Vagina (tissue), 2 donors: ENCODE measurements around the gene EIF2D. TPM values are rescaled to one million over a fixed set of nuclear protein-coding genes. Genes with fewer than 3 reads are reported as not detected.

Experiments
- DNase-seq, 2 donors: peaks; one replicate each; pipeline ENCODE4 v3.0.0-alpha.2; 2017; ENCODE audit errors: extremely low spot score in 2 of 2
- H3K27ac ChIP-seq: fragments of 200-600 bp; sonication (generic); one replicate; pipeline ENCODE4 v1.5.1; 2019
- H3K27me3 ChIP-seq: fragments of 200-600 bp; sonication (generic); one replicate; pipeline ENCODE4 v1.5.1; 2019
- H3K36me3 ChIP-seq, 2 donors: fragments of 200-600 bp; sonication (generic); one replicate each; pipeline ENCODE4 v1.5.1; 2017 to 2019
- H3K4me1 ChIP-seq: fragments of 200-600 bp; sonication (generic); one replicate; pipeline ENCODE4 v1.5.1; 2019
- H3K4me3 ChIP-seq, 2 donors: fragments of 200-600 bp; sonication (generic); 1 replicate in 1 of 2; 2 replicates in 1 of 2; pipeline ENCODE4 v1.5.1; 2016 to 2019
- H3K9me3 ChIP-seq: fragments of 200-600 bp; sonication (generic); one replicate; pipeline ENCODE4 v1.5.1; 2019
- CTCF ChIP-seq, 3 experiments: fragments of 450-650 bp in 2 of 3; fragments of 200-600 bp in 1 of 3; sonication (generic) in 1 of 3; IDR thresholded peaks; one replicate each; pipeline ENCODE4 v1.5.1; 2017 to 2019; ENCODE audit warnings: antibody characterized with exemption in 3 of 3, mild to moderate bottlenecking in 2 of 3, moderate library complexity in 2 of 3
- POLR2A ChIP-seq, 2 donors: fragments of 450-650 bp; IDR thresholded peaks; one replicate each; pipeline ENCODE4 v1.6.1; 2017; ENCODE audit warnings: antibody characterized with exemption in 2 of 2, mild to moderate bottlenecking in 2 of 2, moderate library complexity in 2 of 2
- POLR2AphosphoS5 ChIP-seq, 2 donors: sonication (generic); formaldehyde crosslinking; IDR thresholded peaks; one replicate each; pipeline ENCODE4 v1.9.0; 2017; ENCODE audit warnings: antibody characterized with exemption in 2 of 2, mild to moderate bottlenecking in 2 of 2, low read depth in 1 of 2; ENCODE audit not compliant: insufficient read depth in 1 of 2
- intact Hi-C: fragments of 100-400 bp; cut with DNase I; formaldehyde crosslinking; loops from one replicate; pipeline ENCODE4 v1.15.1; 2023
- total RNA-seq: library from RNA; depleted of rRNA; stranded (reverse); fragments of >200 nt; gene quantifications from one replicate; pipeline ENCODE4 v1.2.3, GENCODE V29; 2016

The EIF2D gene
- total RNA-seq, 1 donor from 2014 or later: 48.9 TPM

- Histone ChIP-seq H3K27ac (no peak overlapping the region), H3K4me1 (peaks cover 6% of the 10 kb centered on the region), H3K27me3 (peaks cover 4% of the 10 kb centered on the region), H3K9me3 (no peaks in the 10 kb centered on the region), H3K36me3 (no peaks in the 10 kb centered on the region), H3K4me3 (no peak overlapping the region)
- no peak for DNase-seq
- intact Hi-C loops: no loop called here
- no peak for TF ChIP-seq CTCF (IDR thresholded peaks at IDR 0.05)
Observed at GRCh38 chr1:206657751-206658150, 45.5 kb upstream of the EIF2D start.

GRCh38 chr1:206656936-206657335 lies 44.7 kb upstream of the EIF2D start:
- Histone ChIP-seq H3K4me3 (no peak overlapping the region), H3K27ac (no peak overlapping the region)
- intact Hi-C loops: no loop called here

GRCh38 chr1:206655471-206655882 lies 43.2 kb upstream of the EIF2D start:
- H3K4me3 ChIP-seq: no peak overlapping the region
- no peaks in the 10 kb centered on the region for H3K9me3 ChIP-seq
- TF ChIP-seq CTCF (IDR thresholded peaks at IDR 0.05) (no peak), POLR2AphosphoS5 (IDR thresholded peaks at IDR 0.05; ENCODE audit: insufficient read depth in 1 of 2, low read depth in 1 of 2) (no peak), POLR2A (IDR thresholded peaks at IDR 0.05) (no peak)
- H3K36me3 ChIP-seq: no peaks in the 10 kb centered on the region
- DNase-seq: no peak
- H3K27ac ChIP-seq: no peak overlapping the region
- intact Hi-C loops: no loop called here
- peaks cover 6% of the 10 kb centered on the region for H3K4me1 ChIP-seq
- H3K27me3 ChIP-seq: peaks cover 4% of the 10 kb centered on the region

More at GRCh38 chr1:206656936-206657335, 44.7 kb upstream of the EIF2D start:
- TF ChIP-seq POLR2A (IDR thresholded peaks at IDR 0.05): no peak
- TF ChIP-seq CTCF (IDR thresholded peaks at IDR 0.05): no peak
- TF ChIP-seq POLR2AphosphoS5 (IDR thresholded peaks at IDR 0.05; ENCODE audit: insufficient read depth in 1 of 2, low read depth in 1 of 2): no peak
- no peak for DNase-seq
- H3K36me3 ChIP-seq: no peaks in the 10 kb centered on the region
- peaks cover 4% of the 10 kb centered on the region for H3K27me3 ChIP-seq
- no peaks in the 10 kb centered on the region for H3K9me3 ChIP-seq
- peaks cover 6% of the 10 kb centered on the region for H3K4me1 ChIP-seq

GRCh38 chr1:206654828-206655227 lies 42.6 kb upstream of the EIF2D start:
- Histone ChIP-seq H3K9me3 (no peaks in the 10 kb centered on the region), H3K27ac (no peak overlapping the region), H3K4me1 (peaks cover 6% of the 10 kb centered on the region), H3K36me3 (no peaks in the 10 kb centered on the region), H3K4me3 (no peak overlapping the region), H3K27me3 (peaks cover 4% of the 10 kb centered on the region)
- intact Hi-C loops: no loop called here
- TF ChIP-seq POLR2A (IDR thresholded peaks at IDR 0.05) (no peak), POLR2AphosphoS5 (IDR thresholded peaks at IDR 0.05; ENCODE audit: insufficient read depth in 1 of 2, low read depth in 1 of 2) (no peak), CTCF (IDR thresholded peaks at IDR 0.05) (no peak)
- no peak for DNase-seq

- TF ChIP-seq POLR2A (IDR thresholded peaks at IDR 0.05): no peak
- no peak for TF ChIP-seq POLR2AphosphoS5 (IDR thresholded peaks at IDR 0.05; ENCODE audit: insufficient read depth in 1 of 2, low read depth in 1 of 2)
- TF ChIP-seq CTCF (IDR thresholded peaks at IDR 0.05): no peak
- intact Hi-C loops: no loop called here
- H3K9me3 ChIP-seq: no peaks in the 10 kb centered on the region
- H3K27ac ChIP-seq: no peak overlapping the region
- DNase-seq: no peak
- H3K36me3 ChIP-seq: no peaks in the 10 kb centered on the region
- H3K4me3 ChIP-seq: no peak overlapping the region
- peaks cover 4% of the 10 kb centered on the region for H3K27me3 ChIP-seq
- peaks cover 6% of the 10 kb centered on the region for H3K4me1 ChIP-seq
Observed at GRCh38 chr1:206653715-206654459, 41.6 kb upstream of the EIF2D start.
